ENCODE data around the gene POLG2.

- TF ChIP-seq CTCF (IDR thresholded peaks at IDR 0.05) = no peak
- TF ChIP-seq POLR2A (IDR thresholded peaks at IDR 0.05) = no peak
These were observed 39.7 kb downstream of the POLG2 start for GRCh38 chr17:64457156-64457555.
